Neural cell (in vitro differentiated cells): ENCODE data around the gene PNLIPRP3.

Experiments
- CTCF ChIP-seq: fragments of 450-650 bp; IDR thresholded peaks from 2 replicates; pipeline ENCODE4 v1.5.1; 2014; ENCODE audit warnings: antibody characterized with exemption, mild to moderate bottlenecking, moderate library complexity; ENCODE audit not compliant: poor library complexity, severe bottlenecking
- EZH2 ChIP-seq: fragments of 200-600, 300-800 bp; shearing (Covaris generic), sonication (generic); IDR thresholded peaks from 2 replicates; pipeline ENCODE4 v1.6.1; 2014; ENCODE audit warnings: antibody characterized with exemption, low read length, borderline replicate concordance, mild to moderate bottlenecking; ENCODE audit not compliant: insufficient read depth, poor library complexity, severe bottlenecking
- POLR2AphosphoS5 ChIP-seq: IDR thresholded peaks from 2 replicates; pipeline ENCODE4 v1.6.1; 2012
- RAD21 ChIP-seq: fragments of 450-650 bp; conservative IDR thresholded peaks from 2 replicates; pipeline ENCODE4 v1.6.1; 2014; ENCODE audit warnings: antibody characterized with exemption, mild to moderate bottlenecking, moderate library complexity
- TAF1 ChIP-seq: IDR thresholded peaks from 2 replicates; pipeline ENCODE4 v1.6.1; 2012; ENCODE audit warnings: low read depth

DNA sequence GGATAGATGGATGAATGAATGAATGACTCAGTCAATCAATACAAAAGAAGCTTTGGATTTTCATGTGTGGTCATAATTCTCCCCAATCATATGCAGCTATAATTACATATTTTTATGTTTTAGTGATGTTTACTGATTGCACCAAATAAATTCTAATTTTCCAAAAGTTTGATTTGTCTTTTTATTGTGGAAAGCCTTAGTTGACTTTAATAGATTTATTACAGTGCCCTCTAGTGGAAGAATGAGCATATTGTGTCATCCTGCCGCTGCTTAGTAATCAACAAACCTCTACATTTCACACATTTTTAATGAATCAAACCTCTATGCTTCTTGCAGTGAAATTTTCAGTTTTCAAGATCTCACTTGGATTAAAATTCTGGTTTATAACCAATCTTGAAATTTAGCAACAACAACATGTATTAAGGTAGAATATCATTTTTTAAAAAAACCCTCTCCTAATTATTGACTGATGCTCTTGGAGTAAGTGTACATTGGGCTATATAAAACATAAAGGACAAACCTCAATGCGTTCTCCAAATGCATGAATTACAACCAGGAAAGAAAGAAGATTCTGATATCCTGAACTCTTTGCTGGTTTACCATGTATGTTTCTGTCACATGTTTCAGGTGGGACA lies 62.5 kb downstream of the PNLIPRP3 start:
- TF ChIP-seq TAF1 (no peak), EZH2 (no peak), CTCF (peak; percentile 70), RAD21 (peak; percentile 55), POLR2AphosphoS5 (no peak)
